GM12878 (cell line): Measurements from ENCODE around the gene SAMHD1.

Experiments used
- BCL3 ChIP-seq: IDR thresholded peaks from 2 replicates; pipeline ENCODE4 v1.6.1; 2011; ENCODE audit warnings: borderline replicate concordance, low read depth, mild to moderate bottlenecking, moderate library complexity, low read length; ENCODE audit not compliant: insufficient read depth, poor library complexity, severe bottlenecking
- CBX5 ChIP-seq: sonication (generic); IDR thresholded peaks from 2 replicates; pipeline ENCODE4 v1.6.1; 2016; ENCODE audit warnings: low read depth, moderate library complexity, mild to moderate bottlenecking, inconsistent platforms
- CHD4 ChIP-seq: fragments of 200-600 bp; sonication (generic); IDR thresholded peaks from 2 replicates; pipeline ENCODE4 v1.6.1; 2016; ENCODE audit warnings: mild to moderate bottlenecking
- CTCF ChIP-seq, 3 experiments: IDR thresholded peaks in 2 of 3; conservative IDR thresholded peaks in 1 of 3; 2 replicates each; pipeline ENCODE4 v1.5.1; 2011; ENCODE audit warnings: low read depth in 3 of 3, low read length in 3 of 3, mild to moderate bottlenecking in 3 of 3, control low read depth in 2 of 3, moderate library complexity in 2 of 3, inconsistent platforms in 1 of 3, mixed read lengths in 1 of 3; ENCODE audit not compliant: control insufficient read depth in 2 of 3, insufficient read depth in 1 of 3; ENCODE audit errors: extremely low read depth in 1 of 3
- DPF2 ChIP-seq: fragments of 450-650 bp; IDR thresholded peaks from 2 replicates; pipeline ENCODE4 v1.6.1; 2017; ENCODE audit warnings: mild to moderate bottlenecking
- E4F1 ChIP-seq: fragments of 450-650 bp; IDR thresholded peaks from 2 replicates; pipeline ENCODE4 v1.6.1; 2018; ENCODE audit warnings: borderline replicate concordance, mild to moderate bottlenecking; ENCODE audit not compliant: partially characterized antibody
- EP300 ChIP-seq, 2 experiments: fragments of 150-350 bp in 1 of 2; IDR thresholded peaks; 2 replicates each; pipeline ENCODE4 v1.6.1; 2011 to 2012; ENCODE audit warnings: low read depth in 2 of 2, low read length in 2 of 2, borderline replicate concordance in 1 of 2, improper control_type of control experiment in 1 of 2, inconsistent platforms in 1 of 2; ENCODE audit not compliant: control insufficient read depth in 1 of 2
- FOS ChIP-seq: IDR thresholded peaks from 3 replicates; pipeline ENCODE4 v1.6.1; 2011; ENCODE audit warnings: borderline replicate concordance; ENCODE audit not compliant: insufficient read length; ENCODE audit errors: extremely low read depth
- JUND ChIP-seq: IDR thresholded peaks from 2 replicates; pipeline ENCODE4 v1.6.1; 2012; ENCODE audit warnings: low read depth, mild to moderate bottlenecking, low read length, improper control_type of control experiment, moderate library complexity
- POLR2A ChIP-seq: IDR thresholded peaks from 2 replicates; pipeline ENCODE4 v1.6.1; 2011; ENCODE audit warnings: low read depth, mild to moderate bottlenecking, low read length
- POLR2AphosphoS5 ChIP-seq: IDR thresholded peaks from 2 replicates; pipeline ENCODE4 v1.6.1; 2011; ENCODE audit warnings: mild to moderate bottlenecking, low read length, inconsistent platforms
- SUZ12 ChIP-seq: fragments of 200-600 bp; sonication (generic); IDR thresholded peaks from one replicate; pipeline ENCODE4 v1.6.1; 2018; ENCODE audit warnings: antibody characterized with exemption, mild to moderate bottlenecking; ENCODE audit not compliant: unreplicated experiment

DNA sequence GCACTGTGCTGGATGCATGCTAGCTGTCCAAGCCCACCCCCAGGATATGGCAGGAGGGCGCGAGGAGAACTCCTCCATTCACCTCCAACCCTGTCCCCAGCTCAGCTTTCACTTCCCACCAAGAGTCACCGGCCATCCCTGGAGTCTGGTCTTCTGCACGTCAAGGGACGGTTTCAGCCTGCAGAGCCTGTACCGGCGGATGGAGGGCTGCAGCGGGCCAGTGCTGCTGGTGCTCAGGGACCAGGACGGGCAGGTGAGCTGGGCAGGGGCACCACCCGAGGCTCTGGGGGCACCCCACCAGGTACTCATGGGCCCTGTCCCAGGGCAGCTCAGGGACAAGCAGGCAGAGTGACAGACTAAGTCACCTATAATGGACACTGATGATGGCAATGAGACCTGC is 72.6 kb downstream of the SAMHD1 start:
- TF ChIP-seq EP300 (IDR thresholded peaks at IDR 0.05; ENCODE audit: borderline replicate concordance in 1 of 2, control insufficient read depth in 1 of 2, low read depth in 2 of 2, low read length in 2 of 2) (no peak), E4F1 (no peak), CHD4 (no peak), CBX5 (no peak), DPF2 (no peak), CTCF (IDR thresholded peaks at IDR 0.05 in 2 of 3, conservative IDR thresholded peaks at IDR 0.05 in 1 of 3; ENCODE audit: control insufficient read depth in 2 of 3, extremely low read depth in 1 of 3, insufficient read depth in 1 of 3, low read depth in 3 of 3, low read length in 3 of 3) (no peak), POLR2A (no peak), SUZ12 (no peak), FOS (no peak), BCL3 (no peak), POLR2AphosphoS5 (no peak), JUND (no peak)
